Thoracic aorta (tissue), 2 donors: ENCODE measurements around the gene SMIM41. TPM values are rescaled to one million over a fixed set of nuclear protein-coding genes. Genes with fewer than 3 reads are reported as not detected.
A peak's percentile ranks its signal among the peaks of the same experiment; 100 is the strongest.

Experiments
- ATAC-seq: fragments of 150-250 bp; one replicate; pipeline ENCODE4 v1.8.0; 2017; ENCODE audit warnings: low read depth; ENCODE audit not compliant: insufficient number of reproducible peaks, low FRiP score
- DNase-seq: peaks from one replicate; pipeline ENCODE4 v3.0.0-alpha.2; 2020; ENCODE audit warnings: low spot score
- H3K27ac ChIP-seq, 2 donors: fragments of 200-600 bp; sonication (generic); 1 replicate in 1 of 2; 2 replicates in 1 of 2; pipeline ENCODE4 v1.5.1; 2016; ENCODE audit warnings: mild to moderate bottlenecking in 2 of 2, moderate library complexity in 2 of 2
- H3K27me3 ChIP-seq: fragments of 200-600 bp; sonication (generic); replicated peaks from 2 replicates; pipeline ENCODE4 v1.6.0; 2016; ENCODE audit warnings: mild to moderate bottlenecking; ENCODE audit not compliant: insufficient read depth
- H3K36me3 ChIP-seq: fragments of 200-600 bp; sonication (generic); one replicate; pipeline ENCODE4 v1.5.1; 2016
- H3K4me1 ChIP-seq, 2 donors: fragments of 200-600 bp; sonication (generic); 1 replicate in 1 of 2; 2 replicates in 1 of 2; pipeline versions ENCODE4 v1.5.1 to v1.6.0; 2016; ENCODE audit warnings: low read depth in 2 of 2, mild to moderate bottlenecking in 1 of 2; ENCODE audit not compliant: control insufficient read depth in 1 of 2
- H3K4me3 ChIP-seq: fragments of 200-600 bp; sonication (generic); 2 replicates; pipeline ENCODE4 v1.5.1; 2016; ENCODE audit warnings: mild to moderate bottlenecking
- H3K9me3 ChIP-seq: fragments of 200-600 bp; sonication (generic); 2 replicates; pipeline ENCODE4 v1.5.1; 2016
- total RNA-seq, 2 donors: library from RNA; depleted of rRNA; stranded (reverse); fragments of >200 nt; gene quantifications; one replicate each; pipeline versions ENCODE4 v1.1.0 to v1.2.3, GENCODE V29; 2016
- TF ChIP-seq, protein P1 (sequence below): fragments of 200-600 bp; sonication (generic); IDR thresholded peaks from one replicate; pipeline ENCODE4 v1.5.1; 2019; ENCODE audit warnings: antibody characterized with exemption

Gene SMIM41
- total RNA-seq, 2 donors from 2014 or later, result 1.8 TPM; not detected in 1

DNA sequence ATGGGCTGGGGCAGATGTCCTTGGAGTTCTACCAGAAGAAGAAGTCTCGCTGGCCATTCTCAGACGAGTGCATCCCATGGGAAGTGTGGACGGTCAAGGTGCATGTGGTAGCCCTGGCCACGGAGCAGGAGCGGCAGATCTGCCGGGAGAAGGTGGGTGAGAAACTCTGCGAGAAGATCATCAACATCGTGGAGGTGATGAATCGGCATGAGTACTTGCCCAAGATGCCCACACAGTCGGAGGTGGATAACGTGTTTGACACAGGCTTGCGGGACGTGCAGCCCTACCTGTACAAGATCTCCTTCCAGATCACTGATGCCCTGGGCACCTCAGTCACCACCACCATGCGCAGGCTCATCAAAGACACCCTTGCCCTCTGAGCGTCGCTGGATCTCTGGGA is 2.7 kb upstream of the SMIM41 start:
- H3K36me3 ChIP-seq, result peaks cover 20% of the 10 kb centered on the region
- no peak for DNase-seq
- no peaks in the 10 kb centered on the region for H3K9me3 ChIP-seq

DNA sequence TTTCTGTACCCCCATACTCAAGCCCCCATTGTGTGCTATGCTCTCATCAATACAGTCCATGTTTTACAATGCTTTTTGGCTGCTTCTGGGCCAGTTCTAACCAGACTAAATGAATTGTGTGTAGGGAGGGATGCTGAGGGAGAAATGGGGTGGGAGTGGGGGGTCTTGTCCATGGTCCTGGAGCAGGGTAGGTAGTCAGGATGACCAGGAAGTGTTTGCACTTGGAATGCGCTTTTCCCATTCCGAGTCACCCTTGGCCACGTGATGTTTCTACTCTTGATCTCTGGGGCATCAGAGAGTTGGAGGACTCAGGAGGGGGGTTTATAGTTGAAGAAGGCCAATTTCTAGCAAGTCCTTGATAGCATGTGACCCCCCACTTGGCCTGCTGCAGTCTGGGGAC is 1.2 kb upstream of the SMIM41 start:
- ATAC-seq (no peak), DNase-seq (no peak)
- peaks cover 7 to 15% of the 10 kb centered on the region in 2 donors for H3K4me1 ChIP-seq
- H3K4me3 ChIP-seq, result no peak overlapping the region
- no peaks in the 10 kb centered on the region for H3K27me3 ChIP-seq
- peaks cover 20% of the 10 kb centered on the region for H3K36me3 ChIP-seq
- H3K27ac ChIP-seq, result no peak overlapping the region
- TF ChIP-seq, protein P1, sequence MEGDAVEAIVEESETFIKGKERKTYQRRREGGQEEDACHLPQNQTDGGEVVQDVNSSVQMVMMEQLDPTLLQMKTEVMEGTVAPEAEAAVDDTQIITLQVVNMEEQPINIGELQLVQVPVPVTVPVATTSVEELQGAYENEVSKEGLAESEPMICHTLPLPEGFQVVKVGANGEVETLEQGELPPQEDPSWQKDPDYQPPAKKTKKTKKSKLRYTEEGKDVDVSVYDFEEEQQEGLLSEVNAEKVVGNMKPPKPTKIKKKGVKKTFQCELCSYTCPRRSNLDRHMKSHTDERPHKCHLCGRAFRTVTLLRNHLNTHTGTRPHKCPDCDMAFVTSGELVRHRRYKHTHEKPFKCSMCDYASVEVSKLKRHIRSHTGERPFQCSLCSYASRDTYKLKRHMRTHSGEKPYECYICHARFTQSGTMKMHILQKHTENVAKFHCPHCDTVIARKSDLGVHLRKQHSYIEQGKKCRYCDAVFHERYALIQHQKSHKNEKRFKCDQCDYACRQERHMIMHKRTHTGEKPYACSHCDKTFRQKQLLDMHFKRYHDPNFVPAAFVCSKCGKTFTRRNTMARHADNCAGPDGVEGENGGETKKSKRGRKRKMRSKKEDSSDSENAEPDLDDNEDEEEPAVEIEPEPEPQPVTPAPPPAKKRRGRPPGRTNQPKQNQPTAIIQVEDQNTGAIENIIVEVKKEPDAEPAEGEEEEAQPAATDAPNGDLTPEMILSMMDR, result no peak
- no peaks in the 10 kb centered on the region for H3K9me3 ChIP-seq

More for the DNA sequence above, 2.7 kb upstream of the SMIM41 start:
- TF ChIP-seq, protein P1, result no peak
- Histone ChIP-seq H3K4me1 (peaks cover 4 to 9% of the 10 kb centered on the region in 2 donors), H3K4me3 (no peak overlapping the region), H3K27me3 (no peaks in the 10 kb centered on the region), H3K27ac (no peak overlapping the region)
- no peak for ATAC-seq

DNA sequence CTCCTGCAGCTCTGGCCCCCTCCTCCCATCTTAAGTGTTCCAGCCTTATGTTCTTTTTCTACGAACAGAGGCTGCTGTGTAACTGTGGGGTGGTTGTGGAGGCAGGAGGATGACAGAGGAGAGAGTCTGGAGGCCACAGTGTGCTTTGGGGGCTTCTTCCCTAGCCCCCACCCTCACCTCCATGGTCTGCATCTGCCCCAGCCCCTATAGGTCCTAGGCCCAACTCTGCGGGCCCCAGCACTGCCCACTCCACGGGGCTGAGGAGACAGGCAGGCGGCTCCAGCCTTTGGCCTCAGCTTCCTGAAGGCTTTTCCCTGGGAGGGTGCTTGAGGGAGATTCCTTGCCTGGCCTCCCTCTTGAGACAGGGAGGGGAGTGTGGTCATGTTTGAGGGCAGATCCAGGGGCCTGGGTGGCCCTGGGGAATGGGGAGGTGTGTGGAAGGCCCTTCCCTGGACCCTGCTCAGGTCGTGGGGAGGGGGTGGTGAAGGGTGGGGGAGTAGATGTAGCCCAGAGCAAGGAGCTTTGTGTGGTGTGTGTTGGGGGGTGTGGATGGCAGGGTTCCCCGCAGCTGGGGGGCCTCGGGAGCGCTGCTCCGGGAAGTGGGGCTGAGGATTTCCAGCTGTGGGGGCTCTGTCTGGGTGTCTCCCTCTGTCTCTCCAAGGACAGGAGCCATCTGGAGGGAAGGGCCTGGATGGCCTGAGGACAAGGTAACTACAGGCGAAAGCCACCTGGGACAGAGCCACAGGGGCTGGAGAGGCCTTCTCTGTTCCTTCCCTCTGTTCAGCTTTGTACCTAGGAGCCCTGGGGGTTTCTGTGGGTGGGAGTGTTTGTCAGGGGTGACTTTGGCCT is 1.1 kb downstream of the SMIM41 start:
- ATAC-seq, result no peak
- Histone ChIP-seq H3K36me3 (peaks cover 20% of the 10 kb centered on the region), H3K4me1 (peaks cover 7 to 15% of the 10 kb centered on the region in 2 donors), H3K9me3 (no peaks in the 10 kb centered on the region), H3K27me3 (no peaks in the 10 kb centered on the region), H3K4me3 (no peak overlapping the region), H3K27ac (peak overlapping the region in 1 of 2 donors; percentile 28)
- TF ChIP-seq, protein P1, result no peak
- DNase-seq, result no peak

DNA sequence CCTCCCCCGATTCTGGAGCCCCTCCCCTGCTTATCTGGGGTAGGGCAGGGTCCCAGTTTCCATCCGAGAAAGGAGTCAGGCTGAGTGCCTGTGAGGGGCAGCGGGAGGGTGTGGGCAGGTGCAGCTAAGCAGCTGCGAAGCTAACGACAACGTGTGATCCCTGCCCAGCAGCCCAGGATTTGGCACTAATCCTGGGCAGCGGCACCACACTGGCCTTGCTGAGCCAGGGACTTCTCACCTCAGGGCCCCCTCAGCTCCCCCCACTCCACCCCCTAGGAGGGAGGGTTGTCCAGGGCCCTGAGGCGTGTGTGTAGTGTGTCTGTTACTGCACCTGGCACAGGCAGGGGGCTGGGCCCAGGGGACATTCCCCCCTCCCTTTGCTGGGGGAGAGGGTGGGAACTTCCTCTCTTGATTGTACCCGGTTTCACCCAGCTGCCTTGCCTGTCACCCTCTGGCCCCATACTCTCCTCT is 1.8 kb downstream of the SMIM41 start:
- peak overlapping the region in 1 of 2 donors; percentile 28 for H3K27ac ChIP-seq
- H3K4me1 ChIP-seq, result peaks cover 7 to 15% of the 10 kb centered on the region in 2 donors
- no peaks in the 10 kb centered on the region for H3K27me3 ChIP-seq
- ATAC-seq, result no peak
- no peaks in the 10 kb centered on the region for H3K9me3 ChIP-seq
- no peak overlapping the region for H3K4me3 ChIP-seq
- TF ChIP-seq, protein P1, result no peak
- H3K36me3 ChIP-seq, result peaks cover 20% of the 10 kb centered on the region
- no peak for DNase-seq

DNA sequence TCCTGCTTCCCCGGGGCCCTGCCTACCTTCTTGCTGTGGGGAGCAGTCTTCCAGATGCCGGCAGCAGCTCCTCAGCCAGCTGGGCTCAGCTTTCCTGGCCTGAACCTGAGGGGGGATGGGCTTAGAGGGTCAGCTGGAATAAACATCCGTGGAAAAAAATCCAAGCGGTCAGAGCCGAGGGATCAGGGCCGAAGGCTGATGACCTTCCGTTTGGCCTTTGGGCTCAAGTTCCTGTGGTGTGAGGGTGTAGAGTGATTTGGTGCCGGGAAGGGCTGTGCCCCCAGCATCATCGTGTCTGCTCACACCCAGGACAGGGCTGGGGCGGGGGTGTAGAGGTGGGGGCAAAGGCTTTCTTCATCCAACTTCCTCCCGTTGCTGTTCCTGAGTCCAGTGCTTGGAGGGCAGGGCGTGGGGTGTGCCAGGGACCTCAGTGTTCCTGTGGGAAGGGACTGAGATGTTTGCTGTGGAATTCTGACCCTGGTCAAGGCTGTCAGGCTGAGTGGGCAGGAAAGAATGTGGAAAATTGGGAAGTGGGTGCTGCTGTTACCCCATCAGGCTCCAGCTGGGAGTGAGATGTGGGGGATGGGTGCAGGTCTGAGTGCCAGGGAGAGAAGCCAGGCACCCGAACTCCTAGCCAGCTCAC is 2.6 kb downstream of the SMIM41 start:
- peak overlapping the region in 1 of 2 donors; percentile 28 for H3K27ac ChIP-seq
- no peaks in the 10 kb centered on the region for H3K27me3 ChIP-seq
- no peak for ATAC-seq
- H3K36me3 ChIP-seq, result peaks cover 12% of the 10 kb centered on the region
- TF ChIP-seq, protein P1, result no peak
- no peak for DNase-seq
- H3K4me3 ChIP-seq, result no peak overlapping the region
- H3K4me1 ChIP-seq, result peaks cover 7 to 15% of the 10 kb centered on the region in 2 donors
- no peaks in the 10 kb centered on the region for H3K9me3 ChIP-seq
